CD4-positive, alpha-beta T cell (primary cell): ENCODE measurements around the gene FAM50A. TPM values are rescaled to one million over a fixed set of nuclear protein-coding genes. Genes with fewer than 3 reads are reported as not detected.

ENCODE experiments used
- ATAC-seq: fragments of 200-7000 bp; cut with Tn5 transposase; one replicate; pipeline ENCODE4 v1.10.0; 2022; ENCODE audit warnings: mild to moderate bottlenecking; ENCODE audit not compliant: poor library complexity
- CTCF ChIA-PET: fragments of 350-600 bp; sonication (Branson Sonifier 250); formaldehyde crosslinking; loops from one replicate; lab custom pipeline; 2021; ENCODE audit warnings: antibody characterized with exemption, inconsistent platforms; lab: Charles Lee
- POLR2A ChIA-PET: fragments of 350-600 bp; sonication (Branson Sonifier 250); formaldehyde crosslinking; loops from one replicate; lab custom pipeline; 2021; ENCODE audit warnings: antibody characterized with exemption, inconsistent platforms; lab: Charles Lee
- DNase-seq, 14 experiments: peaks; one replicate each; pipeline ENCODE4 v3.0.0-alpha.2; 2013 to 2020; ENCODE audit warnings: mixed read lengths in 2 of 14
- H3K27ac ChIP-seq, 2 donors: one replicate each; pipeline versions ENCODE4 v1.5.1 to v1.7.0; 2013; ENCODE audit warnings: low read length in 2 of 2, low read depth in 1 of 2, mild to moderate bottlenecking in 1 of 2
- H3K27me3 ChIP-seq, 2 experiments: 1 replicate in 1 of 2; 2 replicates in 1 of 2; pipeline versions ENCODE4 v1.6.1 to v1.7.0; 2013; ENCODE audit warnings: low read length in 2 of 2, control low read depth in 1 of 2, mild to moderate bottlenecking in 1 of 2, moderate library complexity in 1 of 2; ENCODE audit not compliant: insufficient read depth in 2 of 2, control insufficient read depth in 1 of 2
- H3K36me3 ChIP-seq: one replicate; pipeline ENCODE4 v1.6.1; 2013; ENCODE audit warnings: low read length, control low read depth; ENCODE audit not compliant: insufficient read depth
- H3K4me1 ChIP-seq: one replicate; pipeline ENCODE4 v1.6.1; 2013; ENCODE audit warnings: low read length, control low read depth; ENCODE audit not compliant: insufficient read depth
- H3K4me3 ChIP-seq: one replicate; pipeline ENCODE4 v1.5.1; 2013; ENCODE audit warnings: mild to moderate bottlenecking, low read length, moderate library complexity
- H3K9me3 ChIP-seq, 2 experiments: 1 replicate in 1 of 2; 2 replicates in 1 of 2; pipeline versions ENCODE4 v1.6.1 to v1.7.0; 2013; ENCODE audit warnings: low read length in 2 of 2, mild to moderate bottlenecking in 2 of 2, control low read depth in 1 of 2, moderate library complexity in 1 of 2; ENCODE audit not compliant: control insufficient read depth in 1 of 2, insufficient read depth in 1 of 2
- H3K27ac Mint-ChIP-seq: one replicate; pipeline ENCODE4 v1.8.0; 2020; ENCODE audit warnings: mixed read lengths
- H3K27me3 Mint-ChIP-seq: one replicate; pipeline ENCODE4 v1.8.0; 2021; ENCODE audit warnings: mixed read lengths
- H3K36me3 Mint-ChIP-seq: one replicate; pipeline ENCODE4 v1.8.0; 2021; ENCODE audit warnings: low read depth, mixed read lengths
- H3K4me1 Mint-ChIP-seq: one replicate; pipeline ENCODE4 v1.8.0; 2021; ENCODE audit warnings: low read depth, mixed read lengths
- H3K4me3 Mint-ChIP-seq: one replicate; pipeline ENCODE4 v1.8.0; 2020; ENCODE audit warnings: mild to moderate bottlenecking, mixed read lengths
- H3K9me3 Mint-ChIP-seq: one replicate; pipeline ENCODE4 v1.8.0; 2020; ENCODE audit warnings: mixed read lengths
- intact Hi-C, 2 experiments: fragments of 100-400 bp; cut with DNase I in 1 of 2; cut with micrococcal nuclease in 1 of 2; formaldehyde crosslinking; loops; one replicate each; pipeline versions ENCODE4 v1.15.1 to v1.9.0; 2023 to 2025; cut with DNase I, micrococcal nuclease
- total RNA-seq, 174 experiments: library from RNA in 2 of 174; stranded (reverse) in 2 of 174; gene quantifications; one replicate each; pipeline ENCODE4 v1.2.3 and lab custom pipeline; 2021 to 2026
- TF ChIP-seq, protein P1 (sequence below): fragments of 200-600 bp; IDR thresholded peaks from one replicate; pipeline ENCODE4 v1.8.0; 2022; ENCODE audit warnings: antibody characterized with exemption, mild to moderate bottlenecking

FAM50A gene
- total RNA-seq, 2 experiments from 2014 or later, result 42.3 to 49.4 TPM

DNA sequence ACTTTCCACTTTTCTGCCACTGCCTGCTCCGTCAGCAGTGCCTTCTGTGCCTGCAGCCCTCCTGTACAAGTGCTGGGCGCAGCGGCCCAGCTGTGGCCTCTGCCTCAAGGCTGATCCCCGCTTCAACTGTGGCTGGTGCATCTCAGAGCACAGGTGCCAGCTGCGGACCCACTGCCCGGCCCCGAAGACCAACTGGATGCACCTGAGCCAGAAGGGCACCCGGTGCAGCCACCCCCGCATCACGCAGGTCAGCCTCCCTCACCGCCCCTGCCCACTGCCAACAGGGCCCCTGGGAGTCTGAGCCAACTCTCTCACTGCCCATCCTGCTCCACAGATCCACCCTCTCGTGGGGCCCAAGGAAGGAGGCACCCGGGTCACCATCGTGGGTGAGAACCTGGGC is 21.7 kb downstream of the FAM50A start:
- peaks cover 26% of the 10 kb centered on the region for H3K36me3 Mint-ChIP-seq
- TF ChIP-seq, protein P1, sequence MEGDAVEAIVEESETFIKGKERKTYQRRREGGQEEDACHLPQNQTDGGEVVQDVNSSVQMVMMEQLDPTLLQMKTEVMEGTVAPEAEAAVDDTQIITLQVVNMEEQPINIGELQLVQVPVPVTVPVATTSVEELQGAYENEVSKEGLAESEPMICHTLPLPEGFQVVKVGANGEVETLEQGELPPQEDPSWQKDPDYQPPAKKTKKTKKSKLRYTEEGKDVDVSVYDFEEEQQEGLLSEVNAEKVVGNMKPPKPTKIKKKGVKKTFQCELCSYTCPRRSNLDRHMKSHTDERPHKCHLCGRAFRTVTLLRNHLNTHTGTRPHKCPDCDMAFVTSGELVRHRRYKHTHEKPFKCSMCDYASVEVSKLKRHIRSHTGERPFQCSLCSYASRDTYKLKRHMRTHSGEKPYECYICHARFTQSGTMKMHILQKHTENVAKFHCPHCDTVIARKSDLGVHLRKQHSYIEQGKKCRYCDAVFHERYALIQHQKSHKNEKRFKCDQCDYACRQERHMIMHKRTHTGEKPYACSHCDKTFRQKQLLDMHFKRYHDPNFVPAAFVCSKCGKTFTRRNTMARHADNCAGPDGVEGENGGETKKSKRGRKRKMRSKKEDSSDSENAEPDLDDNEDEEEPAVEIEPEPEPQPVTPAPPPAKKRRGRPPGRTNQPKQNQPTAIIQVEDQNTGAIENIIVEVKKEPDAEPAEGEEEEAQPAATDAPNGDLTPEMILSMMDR, result no peak
- ChIA-PET CTCF (no interaction called here), POLR2A (no interaction called here)
- Histone ChIP-seq H3K9me3 (no peaks in the 10 kb centered on the region), H3K4me1 (no peaks in the 10 kb centered on the region), H3K4me3 (no peak overlapping the region), H3K36me3 (peaks cover 70% of the 10 kb centered on the region), H3K27ac (no peak overlapping the region), H3K27me3 (no peaks in the 10 kb centered on the region)
- no peak overlapping the region for H3K27ac Mint-ChIP-seq
- H3K4me1 Mint-ChIP-seq, result no peaks in the 10 kb centered on the region
- no peak overlapping the region for H3K4me3 Mint-ChIP-seq
- H3K9me3 Mint-ChIP-seq, result no peaks in the 10 kb centered on the region
- intact Hi-C loops, result no loop called here
- ATAC-seq (no peak), DNase-seq (no peak)
- H3K27me3 Mint-ChIP-seq, result no peaks in the 10 kb centered on the region

DNA sequence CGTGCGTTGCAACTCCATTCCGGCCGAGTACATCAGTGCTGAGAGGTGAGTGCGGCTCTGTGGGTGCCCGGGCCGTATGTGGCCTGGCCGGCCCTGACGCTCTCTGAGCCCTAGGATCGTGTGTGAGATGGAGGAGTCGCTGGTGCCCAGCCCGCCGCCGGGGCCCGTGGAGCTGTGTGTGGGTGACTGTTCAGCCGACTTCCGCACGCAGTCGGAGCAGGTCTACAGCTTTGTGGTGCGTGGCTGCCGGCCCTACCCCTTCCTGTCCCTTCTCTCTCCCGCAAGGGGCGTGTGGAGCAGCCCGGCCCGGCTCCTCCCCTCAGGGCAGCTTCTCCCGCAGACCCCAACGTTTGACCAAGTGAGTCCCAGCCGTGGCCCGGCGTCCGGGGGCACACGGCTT is 22.1 kb downstream of the FAM50A start:
- DNase-seq (no peak), ATAC-seq (no peak)
- intact Hi-C loops, result no loop called here
- no peak overlapping the region for H3K4me3 Mint-ChIP-seq
- ChIA-PET CTCF (no interaction called here), POLR2A (no interaction called here)
- peaks cover 26% of the 10 kb centered on the region for H3K36me3 Mint-ChIP-seq
- no peaks in the 10 kb centered on the region for H3K9me3 ChIP-seq
- H3K9me3 Mint-ChIP-seq, result no peaks in the 10 kb centered on the region
- TF ChIP-seq, protein P1, result no peak
- H3K4me1 ChIP-seq, result no peaks in the 10 kb centered on the region
- H3K27ac ChIP-seq, result no peak overlapping the region
- no peak overlapping the region for H3K4me3 ChIP-seq
- H3K27me3 Mint-ChIP-seq, result no peaks in the 10 kb centered on the region
- H3K36me3 ChIP-seq, result peaks cover 69% of the 10 kb centered on the region
- H3K27me3 ChIP-seq, result no peaks in the 10 kb centered on the region
- no peak overlapping the region for H3K27ac Mint-ChIP-seq
- no peaks in the 10 kb centered on the region for H3K4me1 Mint-ChIP-seq

DNA sequence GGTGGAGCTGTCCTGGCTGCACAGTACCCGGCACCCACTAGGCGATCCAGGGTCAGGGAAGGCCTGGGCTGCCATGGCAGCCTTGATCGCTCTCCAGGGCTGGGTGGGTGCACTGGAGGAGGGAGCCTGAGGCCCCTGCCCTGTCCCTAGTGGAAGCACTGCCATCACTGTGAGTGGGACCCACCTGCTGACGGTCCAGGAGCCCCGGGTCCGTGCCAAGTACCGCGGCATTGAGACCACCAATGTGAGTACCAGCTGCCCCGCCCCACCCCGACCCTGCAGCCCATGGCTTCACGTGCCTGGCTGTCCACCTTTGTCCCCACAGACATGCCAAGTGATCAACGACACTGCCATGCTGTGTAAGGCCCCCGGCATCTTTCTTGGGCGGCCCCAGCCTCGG is 23.0 kb downstream of the FAM50A start:
- ChIA-PET POLR2A (no interaction called here), CTCF (no interaction called here)
- no peaks in the 10 kb centered on the region for H3K4me1 ChIP-seq
- Mint-ChIP-seq H3K9me3 (no peaks in the 10 kb centered on the region), H3K36me3 (peaks cover 21% of the 10 kb centered on the region), H3K4me1 (no peaks in the 10 kb centered on the region), H3K4me3 (no peak overlapping the region), H3K27ac (no peak overlapping the region), H3K27me3 (no peaks in the 10 kb centered on the region)
- ATAC-seq (no peak), DNase-seq (no peak)
- TF ChIP-seq, protein P1, result no peak
- H3K27ac ChIP-seq, result no peak overlapping the region
- peaks cover 66% of the 10 kb centered on the region for H3K36me3 ChIP-seq
- no peaks in the 10 kb centered on the region for H3K9me3 ChIP-seq
- no peaks in the 10 kb centered on the region for H3K27me3 ChIP-seq
- no peak overlapping the region for H3K4me3 ChIP-seq
- intact Hi-C loops, result no loop called here
